Left cardiac atrium (tissue), 4 donors: ENCODE measurements around the gene VTA1. TPM values are rescaled to one million over a fixed set of nuclear protein-coding genes. Genes with fewer than 3 reads are reported as not detected.

Source experiments
- ATAC-seq, 2 donors: fragments of 200-7000 bp; cut with Tn5 transposase; one replicate each; pipeline ENCODE4 v1.9.1; 2020; ENCODE audit warnings: mild to moderate bottlenecking in 2 of 2, moderate library complexity in 2 of 2
- DNase-seq: peaks from one replicate; pipeline ENCODE4 v3.0.0-alpha.2; 2020
- intact Hi-C, 2 donors: fragments of 100-400 bp; cut with DNase I; formaldehyde crosslinking; loops; one replicate each; pipeline versions ENCODE4 v1.14.1 to v1.15.1; 2022 to 2023
- total RNA-seq, 2 donors: library from RNA; stranded (reverse); fragmentation: NEBNext Ultra II Directional; extraction: Animal tissue kit (Norgen Biotek cat#: 25700); gene quantifications; one replicate each; pipeline ENCODE4 v1.2.1, GENCODE V29; 2021
- donor health status: DM: no; HTN: yes; CAD: no.
- donor health status: DM: no; HTN: yes; CAD: no; lungs with severe emphysema.
- donor health status: DM: yes; HTN: yes; CAD: no.
- donor health status: Dilated cardiomyopathy.

The VTA1 gene
- total RNA-seq, 2 donors from 2014 or later = 26.9 to 27.4 TPM

DNA sequence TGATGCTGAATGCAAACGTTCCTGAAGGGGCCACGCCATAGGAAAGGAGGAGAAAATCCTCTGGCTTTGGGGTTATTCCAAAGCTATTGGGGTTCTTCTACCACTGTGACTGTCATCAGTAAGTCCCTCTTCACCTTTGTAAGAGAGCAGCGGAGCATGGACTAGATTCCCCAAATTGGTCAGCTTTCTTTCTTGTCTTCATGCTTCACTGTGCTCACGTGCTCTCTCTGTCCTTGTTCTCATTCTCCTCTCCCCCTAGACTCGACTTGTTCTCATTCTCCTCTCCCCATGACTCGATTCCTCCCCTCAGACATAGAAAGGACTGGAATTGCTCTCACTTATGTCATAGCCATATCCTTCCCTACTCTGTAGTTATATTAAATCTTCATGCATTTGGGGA lies 99.9 kb downstream of the VTA1 start:
- no peak for ATAC-seq
- intact Hi-C loops = no loop called here
- no peak for DNase-seq

DNA sequence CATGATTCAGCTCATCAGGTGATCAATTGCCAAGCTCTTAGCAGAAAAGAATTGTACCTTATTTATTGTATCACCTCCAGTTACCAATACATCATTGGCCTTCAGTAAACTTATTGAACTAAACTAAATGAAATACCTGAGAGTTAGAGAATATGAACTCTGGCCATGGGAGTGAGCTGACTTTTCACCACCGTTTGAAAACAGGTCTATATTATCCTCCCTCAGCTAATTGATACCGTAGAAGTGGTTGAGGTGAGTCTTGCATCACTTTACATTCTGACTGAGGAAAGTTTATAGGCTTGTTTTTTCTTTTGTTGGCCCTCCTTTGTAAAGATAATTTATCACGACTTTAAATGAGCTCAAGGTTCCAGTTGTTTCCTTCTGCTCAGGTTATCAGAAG lies 102.2 kb downstream of the VTA1 start:
- intact Hi-C loops = no loop called here
- DNase-seq = no peak
- no peak for ATAC-seq

DNA sequence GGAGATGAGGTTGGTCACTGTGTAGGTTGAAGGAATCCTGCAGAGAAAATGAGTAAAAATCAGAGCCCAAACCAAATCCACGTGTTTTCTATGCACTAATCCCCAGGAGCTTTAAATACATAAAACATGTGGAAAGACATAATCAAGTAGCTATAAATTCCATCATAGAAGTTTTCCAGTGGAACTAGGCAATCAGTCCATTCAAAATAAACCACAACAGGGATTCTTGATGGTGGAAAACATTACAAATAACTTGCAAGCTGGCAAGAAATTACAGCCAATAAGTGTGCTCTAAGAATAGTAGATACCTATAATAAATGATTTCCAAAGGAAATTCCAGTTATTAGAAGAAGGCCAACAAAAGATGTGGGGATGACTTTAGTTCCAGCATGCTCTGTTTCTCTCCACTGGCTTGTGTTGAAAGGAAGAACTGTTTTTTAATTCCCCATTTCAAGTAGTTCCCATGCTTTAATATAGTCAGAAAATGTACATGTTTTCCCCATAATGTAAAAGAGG lies 104.9 kb downstream of the VTA1 start:
- ATAC-seq (no peak), DNase-seq (no peak)

DNA sequence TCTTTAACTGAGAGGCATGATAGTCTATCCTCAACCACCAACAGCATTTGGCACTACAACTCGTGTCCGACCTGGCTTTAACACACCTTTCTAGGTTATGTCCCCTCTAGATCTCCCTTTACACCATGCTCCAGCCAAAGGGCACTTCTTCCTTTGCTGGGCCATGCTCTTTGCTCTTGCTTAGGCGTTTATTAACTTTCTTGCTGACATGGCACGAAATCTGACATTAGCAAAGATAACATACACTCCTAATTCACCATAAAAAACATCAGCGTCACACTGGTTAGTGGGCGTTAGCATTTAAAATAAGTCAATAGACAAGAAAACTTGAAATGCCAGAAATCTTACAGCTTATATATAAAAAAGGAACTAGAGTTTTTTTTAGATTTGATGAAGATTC lies 107.5 kb downstream of the VTA1 start:
- DNase-seq (no peak), ATAC-seq (no peak)

More for the DNA sequence above, 104.9 kb downstream of the VTA1 start:
- intact Hi-C loops = no loop called here

DNA sequence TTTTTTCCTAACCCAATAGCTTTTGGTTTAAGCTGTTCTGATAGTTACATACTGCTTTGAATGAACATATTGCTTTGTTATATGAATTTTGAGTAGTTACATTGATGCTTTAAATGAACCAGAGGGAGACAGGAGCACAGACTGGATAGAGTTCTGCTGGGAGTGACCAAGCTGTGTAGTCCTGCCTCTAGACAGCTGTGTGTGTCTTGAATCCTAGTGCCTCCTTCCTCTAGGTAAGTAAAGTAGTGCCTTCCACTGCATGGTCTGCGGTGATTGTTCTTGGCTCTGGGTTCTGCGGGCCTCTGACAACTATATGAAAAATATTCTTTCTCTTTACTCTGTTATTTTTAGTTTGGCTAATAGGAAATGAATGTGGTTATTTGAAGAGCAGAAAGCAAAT lies 108.7 kb downstream of the VTA1 start:
- DNase-seq (no peak), ATAC-seq (no peak)
- intact Hi-C loops = no loop called here

More for the DNA sequence above, 107.5 kb downstream of the VTA1 start:
- intact Hi-C loops = no loop called here

DNA sequence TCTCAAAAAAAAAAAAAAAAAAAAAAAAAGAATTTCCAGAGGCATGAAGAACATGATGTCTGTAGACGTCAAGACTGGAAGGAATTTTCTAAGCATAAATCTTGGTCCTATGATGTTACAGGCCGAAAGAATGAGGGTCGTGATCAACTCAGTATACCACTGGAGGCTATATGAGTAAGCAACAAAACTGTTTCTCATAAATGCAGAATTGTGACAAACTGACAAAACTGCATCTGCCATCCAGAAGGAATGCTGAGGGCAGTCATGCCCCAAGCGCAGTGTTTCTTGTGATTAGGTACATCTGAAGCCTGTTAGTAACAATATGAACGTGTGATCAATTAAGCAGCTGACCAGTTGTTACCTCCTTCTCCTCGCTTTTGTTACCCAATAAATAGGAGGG lies 111.2 kb downstream of the VTA1 start:
- no peak for DNase-seq

GRCh38 chr6:142258757-142259156 lies 111.7 kb downstream of the VTA1 start:
- intact Hi-C loops = no loop called here
- DNase-seq (no peak), ATAC-seq (no peak)

More for the DNA sequence above, 111.2 kb downstream of the VTA1 start:
- ATAC-seq = no peak
- intact Hi-C loops = no loop called here

DNA sequence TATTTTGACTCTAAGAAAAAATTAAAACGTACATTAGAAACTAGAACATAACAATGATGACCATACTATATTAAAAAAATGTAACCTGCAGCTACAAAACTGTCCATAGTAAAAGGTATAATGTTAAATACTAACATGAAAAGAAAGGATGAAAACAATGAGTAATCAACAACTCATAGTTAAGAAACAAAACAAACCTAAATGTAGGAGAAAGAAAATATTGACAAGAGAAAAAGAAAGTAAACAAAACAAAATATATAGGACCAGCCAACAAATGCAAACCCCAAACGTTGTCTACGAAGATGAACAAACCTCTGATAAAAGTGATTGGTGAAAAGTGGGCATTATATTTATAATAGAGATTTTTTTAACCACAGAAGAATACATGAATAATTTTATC lies 113.7 kb downstream of the VTA1 start:
- ATAC-seq (no peak), DNase-seq (no peak)
- intact Hi-C loops = no loop called here

DNA sequence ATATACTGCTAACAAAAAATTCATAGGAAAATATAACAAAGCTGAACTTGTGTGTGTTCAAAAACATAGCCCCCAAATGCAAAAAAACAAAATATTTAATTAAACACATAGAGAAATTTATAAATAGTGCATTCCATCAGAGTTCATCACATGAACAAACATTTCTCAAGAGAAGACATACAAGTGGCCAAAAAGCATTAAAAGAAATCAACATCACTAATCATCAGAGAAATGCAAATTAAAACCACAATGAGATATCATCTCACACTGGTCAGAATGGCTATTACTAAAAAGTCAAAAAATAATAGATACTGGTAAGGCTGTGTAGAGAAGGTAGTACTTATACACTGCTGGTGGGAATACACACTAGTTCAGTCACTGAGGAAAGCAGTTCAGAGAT lies 115.2 kb downstream of the VTA1 start:
- intact Hi-C loops = no loop called here
- DNase-seq (no peak), ATAC-seq (no peak)

- DNase-seq (no peak), ATAC-seq (no peak)
- intact Hi-C loops = no loop called here
Measured at GRCh38 chr6:142265476-142265875, 118.4 kb downstream of the VTA1 start.

GRCh38 chr6:142266060-142266459 lies 119.0 kb downstream of the VTA1 start:
- ATAC-seq = no peak
- intact Hi-C loops = no loop called here
- DNase-seq = no peak

- intact Hi-C loops = no loop called here
- no peak for ATAC-seq
- no peak for DNase-seq
Measured at GRCh38 chr6:142271476-142271875, 124.4 kb downstream of the VTA1 start.

Other genes with a start within 250 kb of the VTA1 start
- not detected for gene GJE1, start 14.3 kb upstream of the VTA1 start, total RNA-seq
- gene NMBR, start 141 bp upstream of the VTA1 start, total RNA-seq = not detected
- gene ADGRG6, start 154.7 kb downstream of the VTA1 start, total RNA-seq = 10 to 100 TPM in 1 of 2 donors, 1 to 10 TPM in 1; 5.7 to 13.4 TPM